GM12872 (cell line): ENCODE data around the gene SLC35B1.

Experiments used
- CTCF ChIP-seq: IDR thresholded peaks from 3 replicates; pipeline ENCODE4 v1.5.1; 2011; ENCODE audit warnings: low read depth, mild to moderate bottlenecking, low read length, moderate library complexity; ENCODE audit not compliant: insufficient read depth

SLC35B1 gene

DNA sequence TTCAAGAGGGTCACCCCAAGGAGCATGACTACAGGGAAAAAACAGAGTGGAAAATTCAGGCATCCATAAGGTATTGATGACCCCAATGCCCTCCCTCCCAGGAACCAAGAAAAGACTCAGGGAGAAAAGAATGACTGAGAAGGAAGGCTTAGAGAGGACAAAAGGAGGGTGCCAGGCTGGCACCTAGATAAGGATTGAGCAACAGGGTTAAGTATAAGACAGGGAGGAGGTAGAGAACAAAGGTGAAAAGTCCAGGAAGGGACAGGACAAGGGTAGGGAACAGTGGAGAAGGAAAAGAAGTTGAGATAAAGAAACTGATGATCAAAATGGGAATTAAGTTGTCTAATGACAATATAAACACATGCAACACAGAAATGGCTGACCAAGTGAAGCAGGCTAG lies 2.5 kb downstream of the SLC35B1 start:
- TF ChIP-seq CTCF: no peak

DNA sequence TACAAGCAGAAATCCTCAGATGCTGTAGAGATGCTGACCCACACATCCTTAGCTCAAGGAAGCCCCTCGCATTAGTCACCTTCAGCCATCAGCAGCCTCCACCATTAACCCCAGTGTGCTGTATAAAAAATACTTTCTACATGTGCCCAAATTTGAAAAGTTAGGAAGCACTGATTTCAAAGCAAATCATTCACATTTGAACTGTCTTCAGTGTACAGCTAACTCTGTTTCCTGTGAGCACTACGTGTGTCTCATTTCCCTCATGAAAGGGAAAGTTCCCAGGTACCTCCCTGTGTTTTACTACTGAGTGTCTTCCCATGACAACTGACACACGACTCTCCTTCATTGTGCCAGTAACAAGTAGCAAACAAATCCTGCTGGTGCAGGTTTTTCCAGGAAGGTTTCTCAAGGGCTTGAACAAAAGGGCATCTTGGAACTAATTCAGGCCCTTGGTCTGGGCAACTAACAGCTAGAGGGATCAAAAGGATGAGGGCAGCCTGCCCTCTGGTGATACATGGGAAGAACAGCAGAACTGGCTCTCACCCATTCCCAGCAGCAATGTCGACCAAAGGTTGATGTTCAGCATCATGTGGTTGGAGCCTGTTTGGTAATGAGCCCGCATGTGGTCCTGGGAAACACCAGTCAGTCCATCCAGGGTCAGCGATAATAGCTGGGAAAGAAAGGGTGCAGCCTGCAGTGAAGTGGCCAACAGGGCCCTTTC lies 4.0 kb downstream of the SLC35B1 start:
- TF ChIP-seq CTCF: peak; percentile 53; the same call in 2 of the 3 replicates

- TF ChIP-seq CTCF: no peak
Observed at GRCh38 chr17:49700960-49701359, 6.8 kb downstream of the SLC35B1 start.

GRCh38 chr17:49699966-49700575 lies 7.7 kb downstream of the SLC35B1 start:
- TF ChIP-seq CTCF: no peak

- TF ChIP-seq CTCF: no peak
Observed at GRCh38 chr17:49698005-49698404, 9.8 kb downstream of the SLC35B1 start.

GRCh38 chr17:49696233-49696761 lies 11.5 kb downstream of the SLC35B1 start:
- no peak for TF ChIP-seq CTCF

DNA sequence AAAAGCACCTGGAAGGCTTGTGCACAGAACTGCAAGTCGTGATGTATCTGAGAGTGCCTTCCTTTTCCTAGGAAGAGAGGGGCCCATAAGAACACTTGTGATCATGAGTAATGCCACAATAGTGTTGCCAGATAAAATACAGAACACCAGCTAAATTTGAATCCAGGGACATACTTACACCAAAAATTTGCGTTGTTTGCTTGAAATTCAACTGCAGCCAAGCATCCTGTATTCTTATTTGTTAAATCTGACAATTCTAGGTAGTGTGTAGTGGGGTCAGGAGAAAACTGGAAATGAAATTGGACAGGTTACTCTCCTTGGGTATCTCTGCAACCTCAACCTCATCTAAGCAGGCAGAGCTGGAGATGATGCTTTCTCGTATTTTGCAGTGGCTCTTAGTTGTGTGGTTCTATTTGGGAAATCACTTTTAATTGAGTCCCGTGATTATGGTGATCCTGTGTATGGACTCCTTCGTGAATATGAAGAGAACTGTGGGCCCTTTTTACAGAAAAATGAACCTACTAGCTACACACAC lies 12.0 kb downstream of the SLC35B1 start:
- no peak for TF ChIP-seq CTCF
